SW480 (cell line): ENCODE data around the gene HIVEP3.

Experiments
- DNase-seq: peaks from one replicate; pipeline ENCODE4 v3.0.0-alpha.2; 2016; ENCODE audit warnings: low spot score

Gene HIVEP3

DNA sequence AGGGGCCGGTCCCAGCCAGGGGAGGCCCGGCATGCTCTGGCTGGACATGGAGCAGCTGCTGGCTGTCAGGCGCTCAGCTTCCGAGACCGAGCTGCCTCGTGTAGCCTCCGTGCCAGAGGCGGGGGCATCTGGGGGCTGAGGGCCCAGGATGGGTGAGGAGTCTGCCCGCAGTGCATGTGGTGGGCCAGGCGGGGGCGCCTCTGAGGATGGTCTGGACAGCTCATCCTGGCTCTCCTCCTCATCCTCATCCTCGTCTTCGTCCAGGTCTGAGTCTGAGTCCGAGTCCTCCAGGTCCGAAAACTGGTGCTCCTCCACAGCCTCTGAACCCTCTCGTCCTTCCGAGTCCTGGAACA, 405.4 kb downstream of the HIVEP3 start:
- no peak for DNase-seq

DNA sequence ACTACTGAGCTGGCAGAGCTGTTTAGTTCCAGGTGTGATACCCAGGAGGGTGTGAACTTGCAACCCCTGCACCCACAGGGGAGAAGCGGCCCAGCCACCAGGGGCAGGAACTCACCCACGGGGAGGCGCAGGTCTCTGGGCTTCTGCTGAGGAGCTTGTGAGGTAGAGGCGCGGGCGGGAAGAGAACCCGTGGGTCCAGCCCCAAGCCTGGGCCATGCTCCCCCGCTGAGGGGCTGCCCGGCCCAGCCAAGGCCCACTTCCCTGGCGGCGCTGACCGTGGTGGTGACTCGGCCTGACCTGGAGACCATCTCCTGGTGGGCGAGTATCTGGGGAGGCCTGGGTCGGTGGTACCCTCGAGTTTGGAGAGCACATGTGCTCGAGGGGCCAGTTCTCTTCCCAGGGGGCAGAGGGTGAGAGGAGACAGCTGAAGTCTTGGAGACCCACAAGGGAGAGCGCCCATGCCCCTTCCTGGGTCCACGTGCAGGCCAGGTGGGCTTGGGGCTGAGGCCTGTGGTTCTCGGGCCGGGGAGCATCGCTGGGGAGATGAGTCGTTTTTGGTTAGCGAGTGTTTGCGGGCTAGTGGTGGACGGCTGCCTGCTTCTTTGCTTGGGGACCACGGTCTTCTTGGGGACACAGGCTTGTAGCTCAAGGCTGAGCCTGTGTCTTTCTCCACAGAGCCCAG, 405.9 kb downstream of the HIVEP3 start:
- DNase-seq, result no peak

DNA sequence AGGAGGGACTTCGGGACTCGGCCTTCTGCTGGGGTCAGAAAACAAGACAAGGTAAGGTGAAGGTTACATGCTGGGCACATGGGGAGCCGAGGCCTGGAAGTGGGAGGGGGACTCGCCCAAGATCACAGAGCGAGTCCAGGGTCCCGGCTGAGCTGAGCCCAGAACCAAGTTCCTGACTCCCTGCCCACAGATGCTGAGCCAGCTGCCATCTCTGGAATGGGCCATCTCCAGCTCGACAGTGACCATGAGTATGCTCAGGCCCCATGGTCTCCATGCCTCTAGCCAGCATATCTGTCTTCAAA, 407.5 kb downstream of the HIVEP3 start:
- DNase-seq, result no peak

DNA sequence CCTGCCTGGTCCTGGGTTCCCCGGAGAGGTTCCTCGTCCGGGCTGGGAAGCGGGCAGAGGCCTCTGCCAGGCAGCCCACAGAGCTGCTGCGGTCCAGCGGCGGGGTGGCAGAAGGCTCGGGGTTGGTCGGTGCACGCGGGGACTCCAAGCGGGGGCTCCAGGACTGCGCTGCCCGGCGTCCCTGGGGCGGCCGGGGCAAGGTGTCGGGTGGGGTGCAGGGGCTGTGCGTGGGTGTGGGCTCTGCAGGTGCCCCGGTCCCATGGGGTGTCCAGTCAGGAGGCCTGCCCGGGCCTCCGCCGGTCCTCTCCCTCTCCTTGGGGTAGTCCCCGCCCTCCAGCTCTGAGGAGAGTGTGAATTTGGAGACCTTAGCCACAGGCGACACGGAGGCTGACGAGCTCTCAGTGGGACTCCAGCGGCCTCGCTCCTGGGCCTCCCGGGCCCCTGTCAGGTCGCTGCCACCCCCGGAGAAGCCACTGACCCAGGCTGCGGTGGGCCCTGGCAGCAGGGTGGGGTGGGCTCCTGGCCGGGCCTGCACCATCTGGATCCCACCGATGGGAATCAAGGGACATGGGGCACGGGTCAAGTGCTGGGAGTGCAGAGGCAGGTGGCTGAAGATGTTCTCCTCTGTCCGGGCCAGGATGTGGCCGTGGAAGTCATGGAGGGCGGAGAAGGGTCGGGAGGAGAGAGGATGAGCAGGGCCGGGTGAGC, 408.0 kb downstream of the HIVEP3 start:
- DNase-seq, result no peak

DNA sequence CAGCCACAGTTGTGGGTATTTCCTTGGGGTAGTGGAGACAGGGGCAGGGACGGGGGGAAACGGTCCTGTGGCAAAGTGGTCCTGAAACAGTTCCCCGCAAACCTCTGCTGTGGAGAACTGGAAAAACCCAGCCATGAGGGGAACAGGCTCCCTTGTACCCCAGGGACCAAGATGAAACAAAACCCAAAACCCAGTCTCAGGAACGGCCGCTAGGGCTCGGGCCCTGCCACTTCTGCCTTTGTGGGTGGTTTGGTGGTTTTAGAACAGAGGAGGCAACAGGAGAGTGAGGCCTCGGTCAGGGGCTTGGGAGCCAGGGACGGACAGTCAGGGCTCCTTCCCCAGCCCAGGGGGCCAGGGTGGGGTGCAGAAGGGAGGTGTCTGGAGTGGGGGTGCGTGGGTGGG, 409.5 kb downstream of the HIVEP3 start:
- DNase-seq, result no peak

DNA sequence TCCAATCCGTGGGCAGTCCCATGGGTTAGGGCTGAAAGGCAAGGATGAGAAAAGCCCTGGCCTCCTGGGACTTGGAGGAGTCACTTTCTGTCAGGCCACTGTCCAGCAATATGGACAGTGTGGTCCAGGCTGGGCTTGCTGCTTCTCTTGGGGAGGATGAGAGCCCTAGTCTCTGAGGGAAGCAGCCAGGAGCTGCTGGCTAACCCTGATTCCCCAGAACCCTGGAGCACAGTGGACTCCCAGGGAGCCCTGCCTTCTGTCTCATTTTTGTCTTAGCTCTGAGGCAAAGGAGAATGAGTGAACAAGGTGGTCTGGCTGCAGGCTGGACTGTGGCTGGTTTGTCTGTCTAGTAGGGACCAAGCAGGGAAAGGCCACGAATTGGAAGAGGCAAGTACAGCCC, 410.4 kb downstream of the HIVEP3 start:
- DNase-seq, result no peak

DNA sequence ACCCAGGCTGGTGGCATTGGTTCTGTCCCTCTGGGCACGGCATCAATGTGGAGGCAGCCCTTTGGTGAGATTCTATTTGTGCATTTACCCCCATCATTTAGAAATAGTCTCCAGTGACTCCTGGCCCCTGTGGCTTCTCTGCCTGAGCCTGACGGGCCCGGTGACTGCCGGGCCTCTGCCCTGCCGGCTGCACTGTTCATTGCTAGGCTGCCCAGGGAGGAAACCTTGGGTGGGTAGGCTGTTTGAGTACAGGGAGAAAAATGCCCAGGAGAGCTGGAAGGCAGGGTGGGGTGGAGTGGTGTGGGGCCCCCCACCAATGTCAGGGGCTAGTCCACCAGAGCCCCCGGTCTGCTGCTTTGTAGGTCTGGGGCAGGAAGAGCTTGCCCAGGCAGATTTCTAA, 410.9 kb downstream of the HIVEP3 start:
- no peak for DNase-seq

DNA sequence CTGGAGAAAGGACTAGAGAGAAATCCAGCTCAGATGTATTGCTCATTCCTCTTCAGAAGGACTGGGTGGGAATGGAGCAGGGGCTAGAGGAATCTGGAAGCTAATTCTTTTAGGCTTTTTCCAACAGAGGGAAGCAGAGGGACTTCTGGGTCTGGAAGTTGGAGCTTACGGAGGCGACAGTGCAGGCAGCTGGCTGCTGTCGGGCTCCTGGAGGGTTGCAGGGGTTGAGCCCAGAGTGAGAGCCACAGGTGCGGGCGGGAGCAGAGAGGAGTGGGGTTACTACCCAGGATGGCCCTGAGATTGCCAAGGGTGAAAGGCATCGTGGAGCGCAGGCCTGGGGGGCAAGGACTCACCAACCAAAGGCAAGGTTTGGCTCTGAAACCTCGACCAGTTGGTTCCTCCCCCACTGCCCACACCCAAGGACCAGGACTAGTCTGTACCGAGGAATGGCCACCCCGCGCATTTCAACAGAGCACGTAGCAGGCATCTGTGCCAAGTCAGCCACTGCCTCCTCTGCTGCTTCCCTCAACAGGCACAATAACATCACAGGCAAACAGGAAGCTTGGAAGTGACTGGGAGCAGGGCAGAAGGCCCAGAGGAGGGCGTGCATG, 411.5 kb downstream of the HIVEP3 start:
- no peak for DNase-seq

DNA sequence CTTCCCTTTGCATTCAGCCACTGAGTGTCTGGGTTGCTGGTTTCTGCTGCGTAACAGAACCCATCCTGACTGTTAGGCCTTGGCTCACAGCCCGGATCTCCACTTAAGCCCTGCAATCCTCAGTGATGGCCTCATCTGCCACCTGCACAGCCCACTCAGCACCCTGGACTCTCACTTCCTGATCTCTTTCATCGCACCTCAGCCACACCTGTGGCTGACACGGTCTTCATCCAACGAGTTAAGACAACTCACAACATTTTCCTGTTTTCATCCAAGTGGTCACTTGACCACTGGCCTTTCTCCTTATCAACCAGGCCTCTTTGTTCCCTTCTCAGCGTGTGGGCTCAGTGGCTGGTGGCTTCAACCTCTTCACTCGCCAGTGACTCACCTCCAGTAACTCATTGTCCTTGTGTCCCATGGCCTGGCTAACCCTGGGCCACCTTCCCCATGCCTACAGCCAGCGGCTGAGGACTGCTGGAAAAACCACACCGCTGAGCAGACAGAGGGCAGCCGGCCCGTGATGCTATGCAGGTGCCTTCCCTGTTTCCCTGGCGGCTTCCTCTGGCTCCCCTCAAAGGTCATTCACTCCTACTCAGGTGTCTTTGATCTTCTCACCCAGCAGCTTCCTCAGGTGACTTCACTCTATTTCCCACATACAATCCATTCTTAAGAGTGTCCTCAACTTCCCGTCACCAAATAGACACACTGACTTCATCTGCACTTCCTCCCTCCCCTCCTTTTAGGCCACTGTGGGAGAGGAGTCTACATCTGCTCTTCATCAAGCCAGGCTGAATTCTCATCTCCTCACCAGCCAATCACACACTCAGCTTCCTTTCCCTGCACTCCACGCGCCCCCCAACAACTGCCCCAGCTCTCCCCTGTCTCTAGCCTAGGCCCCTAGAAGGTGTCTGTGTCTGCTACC, 414.3 kb downstream of the HIVEP3 start:
- DNase-seq, result peak; percentile 92

DNA sequence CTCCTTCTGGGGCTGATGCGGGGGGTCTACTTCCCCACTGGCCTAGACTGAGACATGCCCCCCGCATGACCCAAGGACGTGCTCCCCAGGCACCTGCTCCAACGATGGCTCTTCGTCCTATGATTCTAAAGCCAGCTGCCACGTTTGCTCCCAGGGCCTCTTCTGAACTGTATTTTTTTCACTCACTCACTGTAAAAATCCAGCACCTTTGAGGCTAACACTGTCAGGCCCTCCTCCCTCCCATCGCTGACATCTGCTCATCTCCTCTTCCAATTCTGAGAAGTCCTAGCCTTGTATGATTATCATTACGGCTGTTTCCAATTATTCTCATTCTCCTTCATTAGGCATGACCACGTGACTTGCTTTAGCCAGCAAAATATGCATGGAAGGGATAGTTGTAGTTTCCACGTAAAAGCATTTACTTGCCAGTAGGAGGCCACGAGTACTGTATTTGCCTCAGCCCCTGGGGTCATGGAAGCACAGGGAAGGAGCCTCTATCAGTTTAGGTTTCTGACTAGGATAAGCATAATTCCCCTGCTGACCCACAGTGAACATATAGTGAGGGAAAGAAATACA, 415.1 kb downstream of the HIVEP3 start:
- no peak for DNase-seq

DNA sequence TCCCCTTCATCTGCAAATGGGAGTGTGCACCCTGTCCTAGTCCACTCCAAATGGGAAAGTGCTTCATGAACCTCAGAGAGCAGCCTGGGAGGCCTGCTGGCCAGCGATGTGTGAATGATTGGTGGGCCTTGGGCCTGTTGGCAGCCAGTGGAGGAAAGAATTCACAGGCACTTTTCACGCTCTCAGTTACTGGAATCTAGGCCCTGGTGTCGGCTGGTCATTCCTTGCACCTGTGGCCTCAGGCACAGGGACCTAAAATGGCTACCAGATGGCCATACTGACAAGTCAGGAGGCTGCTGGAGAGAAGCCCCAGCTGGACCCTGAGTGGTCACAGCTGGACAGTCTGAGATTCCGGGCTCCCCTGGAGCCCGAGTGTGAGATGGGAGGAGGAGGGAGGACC, 415.8 kb downstream of the HIVEP3 start:
- no peak for DNase-seq

DNA sequence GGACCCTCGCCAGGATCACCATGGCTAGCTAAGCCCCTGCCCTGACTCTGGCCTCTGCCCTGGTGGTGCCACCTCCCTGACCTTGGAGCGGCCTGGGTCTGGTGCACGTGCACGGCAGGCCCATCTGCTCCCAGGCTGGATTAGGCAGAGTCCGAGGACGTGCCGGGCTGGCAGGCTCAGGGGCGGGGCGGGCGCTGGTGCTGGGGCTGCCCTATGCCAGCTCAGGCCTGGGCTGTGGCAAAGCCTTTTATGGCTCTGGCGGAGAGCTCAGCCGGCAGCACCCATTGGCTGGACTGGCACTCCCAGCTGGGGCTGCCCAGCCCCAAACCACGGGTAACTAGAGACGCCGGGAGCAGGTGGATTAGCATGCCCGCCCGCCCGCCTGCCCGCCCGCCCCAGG, 417.1 kb downstream of the HIVEP3 start:
- DNase-seq, result peak; percentile 96

DNA sequence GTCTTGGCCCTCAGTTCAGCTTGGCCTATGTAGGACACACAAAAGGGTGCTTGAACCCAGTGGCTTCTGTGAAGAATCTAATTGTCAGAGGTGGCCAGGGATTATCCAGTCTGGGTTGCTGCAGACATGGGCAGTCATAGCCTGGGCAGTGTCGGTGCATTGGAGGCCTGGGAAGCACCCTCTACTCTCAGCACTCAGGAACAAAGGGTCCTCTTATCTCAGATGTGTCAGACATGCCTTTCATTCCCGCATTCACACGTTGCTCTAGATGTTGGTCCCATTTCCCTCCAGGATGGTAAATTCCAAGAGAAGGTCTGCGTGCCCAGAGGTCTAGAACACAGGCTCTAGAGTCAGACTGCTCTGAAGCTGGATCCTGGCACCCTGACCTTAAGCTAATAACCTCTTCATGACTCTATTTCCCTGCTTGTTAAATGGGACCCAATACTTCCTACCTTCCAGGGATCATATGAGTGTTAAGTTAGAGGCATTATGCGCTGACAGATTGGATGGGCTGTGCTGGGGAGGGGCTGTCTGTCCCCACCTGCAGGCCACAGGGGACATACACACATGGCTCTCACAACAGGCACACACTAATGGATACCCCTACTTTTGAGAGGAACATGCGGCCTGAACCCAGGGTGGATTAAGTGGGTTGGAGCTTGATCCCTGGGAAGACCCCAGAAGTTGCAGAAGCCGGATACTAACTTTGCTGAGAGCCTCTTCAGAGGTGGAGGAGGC, 417.8 kb downstream of the HIVEP3 start:
- DNase-seq, result peak; percentile 91

DNA sequence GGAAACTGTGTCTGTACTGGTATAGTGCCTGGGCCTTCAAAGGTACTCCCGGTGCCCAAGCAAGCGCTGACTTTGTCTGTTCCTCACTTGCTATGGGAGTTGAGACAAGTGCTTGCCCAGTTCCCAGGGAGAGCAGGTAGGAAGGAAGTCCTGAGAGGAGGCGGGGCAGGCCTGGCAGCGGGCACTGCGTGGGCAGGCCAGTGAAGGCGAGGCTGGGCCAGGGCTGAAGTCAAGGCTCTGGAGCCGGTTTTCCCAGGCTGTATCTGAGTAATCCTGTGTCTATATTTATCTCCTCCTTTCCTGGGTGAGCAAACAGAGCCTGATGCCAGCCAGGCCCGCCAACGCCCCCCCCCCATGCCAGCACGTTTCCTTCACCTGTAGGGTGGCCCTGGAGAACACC, 418.3 kb downstream of the HIVEP3 start:
- DNase-seq, result peak; percentile 88

DNA sequence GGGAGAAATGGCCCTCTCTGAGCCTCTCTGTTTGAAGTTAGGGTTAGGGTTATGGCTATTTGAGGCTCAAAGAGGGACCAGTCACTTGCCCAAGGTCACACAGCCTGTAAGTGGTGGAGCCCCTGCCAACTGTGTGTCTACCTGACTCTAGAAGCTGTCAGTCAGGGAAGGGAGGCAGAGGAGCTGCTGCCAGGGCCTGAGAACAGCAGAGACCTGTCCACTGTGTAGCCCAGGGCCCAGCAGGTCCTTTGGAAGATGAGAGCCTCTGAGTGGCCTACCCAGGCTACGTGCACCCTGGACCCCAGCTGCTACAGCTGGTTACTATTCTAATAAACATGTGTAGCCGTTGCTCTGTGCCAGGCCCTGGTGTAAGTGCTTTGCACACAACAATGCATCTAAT, 419.1 kb downstream of the HIVEP3 start:
- DNase-seq, result no peak

DNA sequence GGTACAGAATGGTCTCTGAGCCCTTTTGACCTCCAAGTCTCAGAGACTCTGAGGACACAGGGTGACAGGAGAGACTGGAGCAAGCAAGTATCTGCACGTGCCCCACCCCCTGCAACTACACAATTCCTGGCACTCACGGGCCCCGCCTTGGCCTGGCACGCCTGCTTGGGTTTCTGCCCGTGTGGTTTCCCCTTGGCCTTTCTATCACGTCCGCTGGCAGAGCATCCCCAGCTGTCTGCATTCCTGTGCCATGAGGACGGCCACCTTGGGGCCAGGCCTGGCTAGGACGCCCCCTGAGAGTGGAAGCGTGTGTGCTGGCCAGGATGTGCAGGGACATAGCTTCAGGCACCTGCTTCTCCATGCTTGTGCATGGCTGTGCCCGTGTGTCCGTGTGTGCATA, 419.9 kb downstream of the HIVEP3 start:
- peak; percentile 91 for DNase-seq

DNA sequence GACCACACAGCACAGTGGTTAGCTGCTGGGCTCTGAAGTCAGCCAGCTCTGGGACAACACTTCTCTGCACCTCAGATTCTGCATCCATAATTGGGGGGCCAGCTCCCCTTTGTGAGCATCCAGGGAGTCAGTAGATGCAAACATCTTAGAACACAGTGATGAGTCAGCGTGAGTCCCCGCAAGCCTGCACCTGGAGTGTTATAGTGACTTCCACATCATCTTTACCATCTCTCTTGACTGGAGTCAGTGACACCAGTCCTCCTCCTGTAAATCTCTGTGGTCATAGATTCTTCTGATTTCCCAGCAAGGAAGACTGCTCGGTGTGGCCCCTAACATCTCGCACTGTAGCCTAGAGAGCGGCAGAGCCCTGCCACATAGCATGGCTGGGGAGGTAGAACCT, 420.3 kb downstream of the HIVEP3 start:
- peak; percentile 69 for DNase-seq

DNA sequence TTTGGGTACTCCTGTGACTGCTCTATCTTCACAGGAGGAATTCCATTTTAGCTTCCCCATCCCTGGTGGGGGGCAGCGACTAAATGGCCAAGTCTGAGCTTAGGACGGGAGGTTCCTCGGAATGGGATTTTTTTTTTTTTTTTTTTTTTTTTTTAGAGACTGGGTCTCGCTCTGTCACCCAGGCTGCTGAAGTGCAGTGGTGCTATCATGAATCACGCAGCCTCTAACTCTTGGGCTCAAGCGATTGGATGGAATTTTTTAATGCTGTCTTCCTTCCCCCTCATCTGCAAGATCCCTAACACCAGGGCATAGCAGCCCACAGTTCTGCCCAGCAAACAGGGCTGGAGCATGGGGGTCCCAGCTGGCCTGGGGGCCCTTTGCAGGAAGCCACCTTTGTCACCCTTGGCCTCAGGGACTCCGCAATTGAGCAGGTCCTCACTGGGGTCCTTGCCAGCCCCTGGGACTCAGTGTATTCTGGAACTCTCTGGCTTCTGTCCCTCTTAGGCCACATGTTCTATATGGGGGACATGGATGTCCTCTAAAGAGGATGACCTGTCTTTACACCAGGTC, 421.2 kb downstream of the HIVEP3 start:
- DNase-seq, result no peak

DNA sequence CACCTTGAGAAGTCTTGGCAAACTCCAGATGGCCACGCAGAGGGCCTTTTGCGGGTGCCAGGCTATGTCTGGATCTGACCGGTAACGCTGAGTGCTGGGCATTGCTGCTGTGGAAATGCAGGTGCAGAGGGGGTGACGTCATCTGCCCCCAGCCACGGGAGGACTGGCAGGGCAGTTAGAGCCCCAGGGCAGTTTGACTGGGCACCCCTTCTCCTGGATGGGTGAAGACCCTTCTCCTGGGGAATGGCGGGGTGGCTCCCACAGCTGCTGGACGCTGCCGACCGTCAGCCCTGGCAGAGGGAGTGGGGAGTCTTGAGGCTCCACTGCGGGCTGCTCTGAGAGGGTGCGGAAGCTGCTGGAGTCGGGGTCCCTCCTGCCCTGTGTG, 421.7 kb downstream of the HIVEP3 start:
- peak; percentile 55 for DNase-seq

DNA sequence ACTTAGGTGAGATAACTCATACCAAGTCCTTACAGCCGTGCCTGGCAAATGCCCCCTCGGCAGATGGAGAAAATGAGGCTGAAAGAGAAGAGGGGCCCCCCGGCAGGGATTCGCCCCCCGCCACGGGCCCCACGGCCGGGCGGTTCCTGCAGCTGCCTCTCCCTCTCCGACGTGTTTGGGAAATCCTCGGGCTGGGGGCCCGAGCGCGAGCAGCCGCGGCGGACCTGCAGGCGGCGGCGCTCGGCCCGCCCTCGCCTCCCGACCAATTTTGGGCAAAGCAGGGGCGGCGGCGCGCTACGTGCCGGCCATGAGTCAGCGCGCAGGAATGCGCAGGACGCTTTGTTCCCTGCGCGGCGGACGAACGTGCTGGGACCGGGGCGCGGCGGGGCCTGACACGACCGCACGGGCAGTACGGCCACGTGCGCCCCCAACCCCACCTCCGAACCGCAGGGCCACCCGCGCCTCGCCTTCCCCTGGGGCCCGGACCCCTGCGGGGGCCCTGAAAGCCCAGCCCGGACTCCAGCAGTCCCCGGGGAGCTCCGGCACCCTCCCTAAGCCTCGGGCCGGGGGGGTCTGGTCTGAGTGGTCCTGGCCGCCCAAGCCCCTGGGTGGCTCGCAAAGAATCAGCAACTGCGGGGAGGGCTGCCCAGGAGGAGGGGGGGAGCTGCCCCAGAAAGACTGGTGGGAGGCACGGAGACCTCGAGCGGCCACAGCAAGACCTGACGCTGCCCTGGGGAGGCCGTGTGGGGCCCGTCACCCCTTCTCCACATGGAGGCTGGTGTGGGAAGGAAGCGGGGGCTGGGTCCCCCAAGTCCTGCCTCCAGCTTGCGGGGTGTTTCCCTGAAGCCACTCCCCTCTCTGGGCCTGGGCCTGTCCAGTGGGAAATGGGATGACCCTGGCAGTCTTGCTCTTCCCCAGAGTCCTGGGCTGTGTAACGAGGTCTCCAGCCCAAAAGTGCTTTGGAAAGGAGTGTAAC, 422.4 kb downstream of the HIVEP3 start:
- peak; percentile 92 for DNase-seq
